ENCODE results near the gene ZBTB21. TPM values are rescaled to one million over a fixed set of nuclear protein-coding genes. Genes with fewer than 3 reads are reported as not detected.

ZBTB21 gene
- total and polyA plus RNA-seq, 2 of the 4 experiments (the other 2 are of a cell fraction) = 6.8 to 12.0 TPM

- no peak overlapping the region for H3K56ac ChIP-seq (ENCODE audit: extremely low read depth, insufficient read depth, low read length)
- H3K27ac ChIP-seq (ENCODE audit: insufficient read depth, low read length) = no peak overlapping the region
- H2BK20ac ChIP-seq (ENCODE audit: low read depth, low read length) = no peak overlapping the region
- H3K23ac ChIP-seq (ENCODE audit: low read depth, low read length) = no peak overlapping the region
- H4K8ac ChIP-seq (ENCODE audit: low read depth in 2 of 2, low read length in 2 of 2) = no peak overlapping the region
- no peak overlapping the region for H4K91ac ChIP-seq (ENCODE audit: insufficient read depth, low read depth, low read length)
- ChIA-PET POLR2A (ENCODE audit: unreplicated experiment) (no interaction called here), CTCF (no interaction called here)
- no peak overlapping the region for H3K9ac ChIP-seq (ENCODE audit: low read depth, low read length)
- H3K14ac ChIP-seq (replicated peaks; ENCODE audit: low read depth, low read length) = no peak overlapping the region
- H2BK5ac ChIP-seq (ENCODE audit: low read depth, low read length, poor library complexity, severe bottlenecking) = no peak overlapping the region
- H2AK5ac ChIP-seq (ENCODE audit: low read depth, low read length) = no peak overlapping the region
- no peak overlapping the region for H4K5ac ChIP-seq (ENCODE audit: low read depth, low read length)
- peaks cover 2% of the 10 kb centered on the region; the same call in 1 of the 2 replicates for H3K9me1 ChIP-seq (ENCODE audit: insufficient read depth, low read length)
- peaks cover 5% of the 10 kb centered on the region; the same call in 1 of the 2 replicates for H4K20me1 ChIP-seq (ENCODE audit: insufficient read depth, low read length)
- TF ChIP-seq FOS (IDR thresholded peaks at IDR 0.05; ENCODE audit: low read depth, low read length) = no peak
- TF ChIP-seq, protein P1, sequence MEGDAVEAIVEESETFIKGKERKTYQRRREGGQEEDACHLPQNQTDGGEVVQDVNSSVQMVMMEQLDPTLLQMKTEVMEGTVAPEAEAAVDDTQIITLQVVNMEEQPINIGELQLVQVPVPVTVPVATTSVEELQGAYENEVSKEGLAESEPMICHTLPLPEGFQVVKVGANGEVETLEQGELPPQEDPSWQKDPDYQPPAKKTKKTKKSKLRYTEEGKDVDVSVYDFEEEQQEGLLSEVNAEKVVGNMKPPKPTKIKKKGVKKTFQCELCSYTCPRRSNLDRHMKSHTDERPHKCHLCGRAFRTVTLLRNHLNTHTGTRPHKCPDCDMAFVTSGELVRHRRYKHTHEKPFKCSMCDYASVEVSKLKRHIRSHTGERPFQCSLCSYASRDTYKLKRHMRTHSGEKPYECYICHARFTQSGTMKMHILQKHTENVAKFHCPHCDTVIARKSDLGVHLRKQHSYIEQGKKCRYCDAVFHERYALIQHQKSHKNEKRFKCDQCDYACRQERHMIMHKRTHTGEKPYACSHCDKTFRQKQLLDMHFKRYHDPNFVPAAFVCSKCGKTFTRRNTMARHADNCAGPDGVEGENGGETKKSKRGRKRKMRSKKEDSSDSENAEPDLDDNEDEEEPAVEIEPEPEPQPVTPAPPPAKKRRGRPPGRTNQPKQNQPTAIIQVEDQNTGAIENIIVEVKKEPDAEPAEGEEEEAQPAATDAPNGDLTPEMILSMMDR (conservative IDR thresholded peaks at IDR 0.05; ENCODE audit: low read depth, low read length) = no peak
- no peak for TF ChIP-seq MAZ (IDR thresholded peaks at IDR 0.05; ENCODE audit: borderline replicate concordance, low read depth, low read length)
- H3K27me3 ChIP-seq (ENCODE audit: control insufficient read depth, insufficient read depth, low read length) = no peaks in the 10 kb centered on the region
- H3K4me3 ChIP-seq (ENCODE audit: insufficient read depth, low read depth, low read length) = no peak overlapping the region
- dilution Hi-C loops (cut with HindIII; ENCODE audit: low sequenced_read_pairs, unreplicated experiment) = no loop called here
- no peak overlapping the region for H3K4ac ChIP-seq (ENCODE audit: low read depth, low read length)
- peaks cover 7% of the 10 kb centered on the region for H3K4me1 ChIP-seq (ENCODE audit: control insufficient read depth, insufficient read depth, low read length)
- no CpG with 5 or more reads among the region's 2 CpGs for WGBS, 2 experiments (ENCODE audit: extremely low coverage in 2 of 2, insufficient read length in 1 of 2)
- peaks cover 23% of the 10 kb centered on the region for H3K36me3 ChIP-seq (ENCODE audit: control insufficient read depth, insufficient read depth, low read length)
- peaks cover 18 to 28% of the 10 kb centered on the region in 2 experiments; a peak in 3 of 4 replicates for H3K79me1 ChIP-seq (ENCODE audit: low read depth in 1 of 2, low read length in 2 of 2)
- H3K9me3 ChIP-seq (ENCODE audit: control insufficient read depth, insufficient read depth, low read length) = no peaks in the 10 kb centered on the region
- H2AFZ ChIP-seq (replicated peaks; ENCODE audit: low read length, poor library complexity) = no peak overlapping the region
- H2AK9ac ChIP-seq (replicated peaks; ENCODE audit: low read depth, low read length, poor library complexity) = no peak overlapping the region
- in situ Hi-C loops (cut with MboI; ENCODE audit: low sequenced_read_pairs) = no loop called here
- H2BK120ac ChIP-seq (ENCODE audit: low read depth, low read length) = no peak overlapping the region
- no TSS peak for BruUV-seq (replicated peaks)
- no peak overlapping the region for H3K18ac ChIP-seq (ENCODE audit: low read depth, low read length)
- H3K4me2 ChIP-seq (ENCODE audit: low read depth, low read length) = no peak overlapping the region
- no peak overlapping the region for H2BK15ac ChIP-seq (ENCODE audit: low read depth, low read length)
- DNase-seq (no peak), ATAC-seq (ENCODE audit: low read depth) (no peak)
- intact Hi-C loops (cut with micrococcal nuclease) = no loop called here
Measured at GRCh38 chr21:41989698-41990097, 20.5 kb downstream of the ZBTB21 start.
